HL-60 (cell line): Measurements from ENCODE around the gene OSBPL7.

Experiments
- DNase-seq, 2 experiments: peaks; one replicate each; pipeline ENCODE4 v3.0.0-alpha.2; 2010 to 2020; ENCODE audit warnings: low read depth in 1 of 2, low spot score in 1 of 2
- H3K27ac ChIP-seq: fragments of 250-450 bp; sonication (Bioruptor Pico); replicated peaks from 2 replicates; pipeline ENCODE4 v1.5.1; 2020; ENCODE audit warnings: mild to moderate bottlenecking, moderate library complexity
- H3K27me3 ChIP-seq: fragments of 250-450 bp; sonication (Bioruptor Pico); 2 replicates; pipeline ENCODE4 v1.5.1; 2021; ENCODE audit warnings: mild to moderate bottlenecking, moderate library complexity; ENCODE audit not compliant: insufficient read depth, poor library complexity, severe bottlenecking
- H3K4me3 ChIP-seq: replicated peaks from 2 replicates; pipeline ENCODE4 v1.5.1; 2011; ENCODE audit warnings: mild to moderate bottlenecking, control low read depth, low read length; ENCODE audit not compliant: insufficient read depth
- CTCF ChIP-seq: IDR thresholded peaks from one replicate; pipeline ENCODE4 v1.5.1; 2011; ENCODE audit warnings: low read length, control low read depth, inconsistent platforms; ENCODE audit not compliant: insufficient read depth
- GABPA ChIP-seq: IDR thresholded peaks from 2 replicates; pipeline ENCODE4 v1.6.1; 2012; ENCODE audit warnings: low read depth
- POLR2AphosphoS5 ChIP-seq: IDR thresholded peaks from 2 replicates; pipeline ENCODE4 v1.6.1; 2012; ENCODE audit warnings: low read depth
- SPI1 ChIP-seq: IDR thresholded peaks from 2 replicates; pipeline ENCODE4 v1.6.1; 2012; ENCODE audit warnings: low read depth, mild to moderate bottlenecking, borderline replicate concordance
- TF ChIP-seq, protein P1 (sequence below): IDR thresholded peaks from 2 replicates; pipeline ENCODE4 v1.6.1; 2012; ENCODE audit warnings: low read depth; ENCODE audit not compliant: insufficient replicate concordance

The OSBPL7 gene

GRCh38 chr17:47819475-47819874 is 2.1 kb downstream of the OSBPL7 start:
- Histone ChIP-seq H3K27ac (no peak overlapping the region), H3K4me3 (no peak overlapping the region), H3K27me3 (no peaks in the 10 kb centered on the region)
- no peak for TF ChIP-seq SPI1
- TF ChIP-seq CTCF: no peak
- no peak for TF ChIP-seq GABPA
- no peak for TF ChIP-seq POLR2AphosphoS5
- no peak for DNase-seq

DNA sequence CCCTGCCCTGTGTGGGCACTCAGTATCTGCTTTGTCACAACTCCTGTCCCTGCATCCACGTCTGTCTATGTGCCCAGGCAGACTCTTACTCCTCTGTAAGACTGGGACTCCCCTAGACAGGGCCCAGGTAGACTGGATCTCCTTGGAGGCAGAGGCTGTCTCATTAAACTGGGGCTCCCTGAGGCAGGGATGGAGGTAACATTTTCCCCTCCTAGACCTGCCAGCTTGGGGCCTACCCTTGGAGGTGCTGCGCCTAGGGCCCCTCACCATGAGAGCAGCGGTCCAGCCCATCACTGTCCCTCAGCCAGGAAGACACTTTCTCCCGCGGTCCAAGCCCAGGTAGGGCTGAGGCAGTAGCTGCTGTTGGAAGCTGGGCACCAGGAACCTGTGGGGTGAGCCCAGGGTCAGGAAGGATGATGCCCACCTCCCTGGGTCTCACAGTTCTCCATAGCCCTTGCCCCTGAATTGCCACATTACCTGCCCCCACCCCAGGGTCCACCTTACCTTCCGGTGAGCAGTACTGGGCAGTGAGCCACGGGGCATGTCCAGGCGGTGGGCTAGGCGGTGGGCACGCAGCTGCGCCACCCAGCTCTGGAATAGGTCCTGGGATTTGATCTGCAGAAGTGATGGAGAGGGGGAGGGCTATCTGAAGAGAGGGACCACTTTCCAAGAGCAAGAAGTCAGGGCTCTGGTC is 3.4 kb downstream of the OSBPL7 start:
- TF ChIP-seq, protein P1, sequence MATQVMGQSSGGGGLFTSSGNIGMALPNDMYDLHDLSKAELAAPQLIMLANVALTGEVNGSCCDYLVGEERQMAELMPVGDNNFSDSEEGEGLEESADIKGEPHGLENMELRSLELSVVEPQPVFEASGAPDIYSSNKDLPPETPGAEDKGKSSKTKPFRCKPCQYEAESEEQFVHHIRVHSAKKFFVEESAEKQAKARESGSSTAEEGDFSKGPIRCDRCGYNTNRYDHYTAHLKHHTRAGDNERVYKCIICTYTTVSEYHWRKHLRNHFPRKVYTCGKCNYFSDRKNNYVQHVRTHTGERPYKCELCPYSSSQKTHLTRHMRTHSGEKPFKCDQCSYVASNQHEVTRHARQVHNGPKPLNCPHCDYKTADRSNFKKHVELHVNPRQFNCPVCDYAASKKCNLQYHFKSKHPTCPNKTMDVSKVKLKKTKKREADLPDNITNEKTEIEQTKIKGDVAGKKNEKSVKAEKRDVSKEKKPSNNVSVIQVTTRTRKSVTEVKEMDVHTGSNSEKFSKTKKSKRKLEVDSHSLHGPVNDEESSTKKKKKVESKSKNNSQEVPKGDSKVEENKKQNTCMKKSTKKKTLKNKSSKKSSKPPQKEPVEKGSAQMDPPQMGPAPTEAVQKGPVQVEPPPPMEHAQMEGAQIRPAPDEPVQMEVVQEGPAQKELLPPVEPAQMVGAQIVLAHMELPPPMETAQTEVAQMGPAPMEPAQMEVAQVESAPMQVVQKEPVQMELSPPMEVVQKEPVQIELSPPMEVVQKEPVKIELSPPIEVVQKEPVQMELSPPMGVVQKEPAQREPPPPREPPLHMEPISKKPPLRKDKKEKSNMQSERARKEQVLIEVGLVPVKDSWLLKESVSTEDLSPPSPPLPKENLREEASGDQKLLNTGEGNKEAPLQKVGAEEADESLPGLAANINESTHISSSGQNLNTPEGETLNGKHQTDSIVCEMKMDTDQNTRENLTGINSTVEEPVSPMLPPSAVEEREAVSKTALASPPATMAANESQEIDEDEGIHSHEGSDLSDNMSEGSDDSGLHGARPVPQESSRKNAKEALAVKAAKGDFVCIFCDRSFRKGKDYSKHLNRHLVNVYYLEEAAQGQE: no peak
- TF ChIP-seq CTCF (no peak), POLR2AphosphoS5 (no peak), GABPA (no peak), SPI1 (no peak)
- H3K4me3 ChIP-seq: no peak overlapping the region
- H3K27me3 ChIP-seq: no peaks in the 10 kb centered on the region
- H3K27ac ChIP-seq: no peak overlapping the region
- no peak for DNase-seq

GRCh38 chr17:47816947-47817346 is 4.6 kb downstream of the OSBPL7 start:
- H3K27ac ChIP-seq: no peak overlapping the region
- H3K4me3 ChIP-seq: no peak overlapping the region
- no peaks in the 10 kb centered on the region for H3K27me3 ChIP-seq
- no peak for TF ChIP-seq POLR2AphosphoS5
- TF ChIP-seq CTCF: no peak
- DNase-seq: no peak

GRCh38 chr17:47816111-47816735 is 5.4 kb downstream of the OSBPL7 start:
- H3K27ac ChIP-seq: no peak overlapping the region
- H3K4me3 ChIP-seq: no peak overlapping the region
- no peaks in the 10 kb centered on the region for H3K27me3 ChIP-seq
- no peak for TF ChIP-seq GABPA
- TF ChIP-seq, protein P1: no peak
- TF ChIP-seq POLR2AphosphoS5: no peak
- no peak for TF ChIP-seq CTCF
- TF ChIP-seq SPI1: no peak
- DNase-seq: no peak
